Right renal cortex interstitium (tissue), 3 donors: ENCODE data around the gene KCNAB1. TPM values are rescaled to one million over a fixed set of nuclear protein-coding genes. Genes with fewer than 3 reads are reported as not detected.
"Not testable (repeated sequence)": the region's sequence is repeated elsewhere in the genome, so short reads cannot be mapped to it uniquely, and the experiment has no call there.

ENCODE experiments used
- DNase-seq, 3 donors: peaks; one replicate each; pipeline ENCODE4 v3.0.0-alpha.2; 2013; ENCODE audit warnings: low read depth in 3 of 3, low spot score in 2 of 3
- polyA plus RNA-seq, 3 donors: library from polyadenylated mRNA; unstranded; fragments of 120-200 nt; gene quantifications; one replicate each; pipeline ENCODE4 v1.2.1, GENCODE V29; 2013; ENCODE audit not compliant: insufficient read length in 3 of 3

The KCNAB1 gene
- polyA plus RNA-seq, 3 donors, result 2.9 to 3.7 (median 3.0) TPM

GRCh38 chr3:156553705-156554356 lies 433.5 kb downstream of the KCNAB1 start:
- DNase-seq, result no peak

- no peak for DNase-seq
Measured at GRCh38 chr3:156554515-156554841, 434.1 kb downstream of the KCNAB1 start.

GRCh38 chr3:156554842-156555687 lies 434.7 kb downstream of the KCNAB1 start, which contains the start of gene SSR3:
TSS of gene SSR3 (minus strand) at chr3:156555117. CDS start at chr3:156555089, 28 bp downstream.
- DNase-seq, result peak; percentile 90 to 97 (median 96)

GRCh38 chr3:156558389-156558788 lies 438.0 kb downstream of the KCNAB1 start:
- no peak for DNase-seq

- DNase-seq, result no peak
Measured at GRCh38 chr3:156559321-156559720, 438.9 kb downstream of the KCNAB1 start.

- no peak for DNase-seq
Measured at GRCh38 chr3:156561533-156561932, 441.2 kb downstream of the KCNAB1 start.

- not testable (repeated sequence) for DNase-seq
Measured at GRCh38 chr3:156562486-156562885, 442.1 kb downstream of the KCNAB1 start.

- DNase-seq, result no peak
Measured at GRCh38 chr3:156563900-156564682, 443.7 kb downstream of the KCNAB1 start.

- not testable (repeated sequence) for DNase-seq
Measured at GRCh38 chr3:156569016-156569415, 448.6 kb downstream of the KCNAB1 start.

GRCh38 chr3:156569881-156570280 lies 449.5 kb downstream of the KCNAB1 start:
- not testable (repeated sequence) for DNase-seq

GRCh38 chr3:156575641-156576040 lies 455.3 kb downstream of the KCNAB1 start:
- DNase-seq, result no peak

- no peak for DNase-seq
Measured at GRCh38 chr3:156576051-156576450, 455.7 kb downstream of the KCNAB1 start.

- no peak for DNase-seq
Measured at GRCh38 chr3:156576651-156577348, 456.4 kb downstream of the KCNAB1 start.

- DNase-seq, result no peak
Measured at GRCh38 chr3:156577736-156578135, 457.4 kb downstream of the KCNAB1 start.

GRCh38 chr3:156579427-156579851 lies 459.1 kb downstream of the KCNAB1 start:
- DNase-seq, result no peak

GRCh38 chr3:156581033-156581432 lies 460.7 kb downstream of the KCNAB1 start:
- DNase-seq, result no peak

GRCh38 chr3:156581954-156582353 lies 461.6 kb downstream of the KCNAB1 start:
- no peak for DNase-seq

GRCh38 chr3:156582532-156583183 lies 462.3 kb downstream of the KCNAB1 start:
- no peak for DNase-seq

- DNase-seq, result no peak
Measured at GRCh38 chr3:156583469-156583868, 463.1 kb downstream of the KCNAB1 start.
